Adrenal gland (tissue), 5 donors: ENCODE results near the gene TMEM35B.

Experiments used
- POLR2A ChIP-seq, 2 donors: fragments of 450-650 bp; IDR thresholded peaks; one replicate each; pipeline ENCODE4 v1.6.1; 2017; ENCODE audit warnings: antibody characterized with exemption in 2 of 2, mild to moderate bottlenecking in 2 of 2, moderate library complexity in 1 of 2
- TF ChIP-seq, protein P1 (sequence below), 6 experiments: fragments of 450-650 bp in 4 of 6; fragments of 200-600 bp in 2 of 6; sonication (generic) in 1 of 6; IDR thresholded peaks; 1 replicate in 5 of 6; 2 replicates in 1 of 6; pipeline versions ENCODE4 v1.5.1 to v1.8.0; 2016 to 2021; ENCODE audit warnings: antibody characterized with exemption in 6 of 6, mild to moderate bottlenecking in 2 of 6, moderate library complexity in 1 of 6
- donor health status: DM: no; HTN: no; CAD: no.

DNA sequence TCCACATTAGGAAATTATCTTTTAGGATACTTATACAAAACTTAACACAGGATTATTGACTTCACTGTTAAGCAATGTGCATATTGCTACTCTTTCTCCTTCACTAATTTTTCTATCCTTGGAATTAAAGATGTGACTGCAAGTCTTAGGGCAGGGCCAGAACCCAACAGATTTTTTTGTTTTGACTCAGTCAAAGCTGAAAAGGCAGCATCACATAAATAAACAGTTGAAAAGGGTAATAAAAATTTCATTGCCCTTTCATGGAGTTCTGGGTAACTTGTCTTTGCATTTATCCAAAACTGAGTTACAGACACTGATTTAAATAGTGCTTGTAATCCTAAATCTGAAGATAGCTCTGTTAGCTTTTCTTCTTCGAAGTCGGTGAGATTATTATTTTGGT is 1.9 kb upstream of the TMEM35B start:
- TF ChIP-seq, protein P1, sequence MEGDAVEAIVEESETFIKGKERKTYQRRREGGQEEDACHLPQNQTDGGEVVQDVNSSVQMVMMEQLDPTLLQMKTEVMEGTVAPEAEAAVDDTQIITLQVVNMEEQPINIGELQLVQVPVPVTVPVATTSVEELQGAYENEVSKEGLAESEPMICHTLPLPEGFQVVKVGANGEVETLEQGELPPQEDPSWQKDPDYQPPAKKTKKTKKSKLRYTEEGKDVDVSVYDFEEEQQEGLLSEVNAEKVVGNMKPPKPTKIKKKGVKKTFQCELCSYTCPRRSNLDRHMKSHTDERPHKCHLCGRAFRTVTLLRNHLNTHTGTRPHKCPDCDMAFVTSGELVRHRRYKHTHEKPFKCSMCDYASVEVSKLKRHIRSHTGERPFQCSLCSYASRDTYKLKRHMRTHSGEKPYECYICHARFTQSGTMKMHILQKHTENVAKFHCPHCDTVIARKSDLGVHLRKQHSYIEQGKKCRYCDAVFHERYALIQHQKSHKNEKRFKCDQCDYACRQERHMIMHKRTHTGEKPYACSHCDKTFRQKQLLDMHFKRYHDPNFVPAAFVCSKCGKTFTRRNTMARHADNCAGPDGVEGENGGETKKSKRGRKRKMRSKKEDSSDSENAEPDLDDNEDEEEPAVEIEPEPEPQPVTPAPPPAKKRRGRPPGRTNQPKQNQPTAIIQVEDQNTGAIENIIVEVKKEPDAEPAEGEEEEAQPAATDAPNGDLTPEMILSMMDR (IDR thresholded peaks at IDR 0.05): no peak
- no peak for TF ChIP-seq POLR2A (IDR thresholded peaks at IDR 0.05)
